GM19099 (cell line): ENCODE results near the gene WDR43.

ENCODE experiments used
- POLR2A ChIP-seq: IDR thresholded peaks from 3 replicates; pipeline ENCODE4 v1.6.1; 2011; ENCODE audit warnings: low read depth; ENCODE audit not compliant: insufficient read length; ENCODE audit errors: extremely low read depth

The WDR43 gene

GRCh38 chr2:28902584-28902983 lies 8.1 kb downstream of the WDR43 start:
- TF ChIP-seq POLR2A = no peak

- no peak for TF ChIP-seq POLR2A
Measured at GRCh38 chr2:28904295-28904694, 9.8 kb downstream of the WDR43 start.

GRCh38 chr2:28904802-28905457 lies 10.5 kb downstream of the WDR43 start:
- TF ChIP-seq POLR2A = no peak

GRCh38 chr2:28905533-28905932 lies 11.1 kb downstream of the WDR43 start:
- TF ChIP-seq POLR2A = no peak

- no peak for TF ChIP-seq POLR2A
Measured at GRCh38 chr2:28906376-28906775, 11.9 kb downstream of the WDR43 start.

GRCh38 chr2:28906821-28907220 lies 12.4 kb downstream of the WDR43 start:
- no peak for TF ChIP-seq POLR2A

GRCh38 chr2:28908172-28908571 lies 13.7 kb downstream of the WDR43 start:
- TF ChIP-seq POLR2A = no peak

GRCh38 chr2:28909655-28910353 lies 15.3 kb downstream of the WDR43 start:
- TF ChIP-seq POLR2A = no peak

- no peak for TF ChIP-seq POLR2A
Measured at GRCh38 chr2:28915939-28916338, 21.5 kb downstream of the WDR43 start.

GRCh38 chr2:28926847-28927246 lies 32.4 kb downstream of the WDR43 start:
- no peak for TF ChIP-seq POLR2A

- no peak for TF ChIP-seq POLR2A
Measured at GRCh38 chr2:28927469-28927868, 33.0 kb downstream of the WDR43 start.

GRCh38 chr2:28927878-28928277 lies 33.4 kb downstream of the WDR43 start:
- TF ChIP-seq POLR2A = no peak

GRCh38 chr2:28929581-28929980 lies 35.1 kb downstream of the WDR43 start:
- TF ChIP-seq POLR2A = no peak

- TF ChIP-seq POLR2A = no peak
Measured at GRCh38 chr2:28930205-28930604, 35.7 kb downstream of the WDR43 start.

GRCh38 chr2:28934769-28935168 lies 40.3 kb downstream of the WDR43 start:
- no peak for TF ChIP-seq POLR2A

GRCh38 chr2:28941008-28941407 lies 46.5 kb downstream of the WDR43 start:
- TF ChIP-seq POLR2A = no peak
